ENCODE measurements around the gene CD244. TPM values are rescaled to one million over a fixed set of nuclear protein-coding genes. Genes with fewer than 3 reads are reported as not detected.

CD244 gene
- total RNA-seq, 6 donors from 2014 or later = 0.78 to 4.1 (median 2.0) TPM

- DNase-seq = no peak
- H3K9me3 ChIP-seq = peaks cover 0 to 4% (median 0%) of the 10 kb centered on the region in 4 donors
- TF ChIP-seq CTCF (IDR thresholded peaks at IDR 0.05) = no peak
- no peak for TF ChIP-seq POLR2A (IDR thresholded peaks at IDR 0.05)
- TF ChIP-seq POLR2AphosphoS5 (IDR thresholded peaks at IDR 0.05) = no peak
- no peak for TF ChIP-seq EP300 (IDR thresholded peaks at IDR 0.05)
- H3K27me3 ChIP-seq = no peaks in the 10 kb centered on the region
- WGBS, 2 donors = 57 to 72% methylated on average over 2 of the region's 2 CpGs
- no peaks in the 10 kb centered on the region for H3K36me3 ChIP-seq
- no peak overlapping the region for H3K27ac ChIP-seq
- ATAC-seq (ENCODE audit: low FRiP score in 2 of 2) = no peak
- no peak overlapping the region for H3K4me3 ChIP-seq
- H3K4me1 ChIP-seq = no peaks in the 10 kb centered on the region
These were observed 28.8 kb upstream of the CD244 start for GRCh38 chr1:160891474-160891873.

- Histone ChIP-seq H3K27me3 (no peaks in the 10 kb centered on the region), H3K36me3 (no peaks in the 10 kb centered on the region), H3K27ac (no peak overlapping the region), H3K4me1 (no peaks in the 10 kb centered on the region), H3K4me3 (no peak overlapping the region), H3K9me3 (no peaks in the 10 kb centered on the region)
- TF ChIP-seq POLR2AphosphoS5 (IDR thresholded peaks at IDR 0.05) (no peak), CTCF (IDR thresholded peaks at IDR 0.05) (no peak), EP300 (IDR thresholded peaks at IDR 0.05) (no peak), POLR2A (IDR thresholded peaks at IDR 0.05) (no peak)
- WGBS, 2 donors = 33 to 38% methylated on average over 2 of the region's 2 CpGs
- no peak for ATAC-seq (ENCODE audit: low FRiP score in 2 of 2)
- DNase-seq = no peak
These were observed 26.2 kb upstream of the CD244 start for GRCh38 chr1:160888926-160889325.

GRCh38 chr1:160887071-160887470, 24.4 kb upstream of the CD244 start:
- Histone ChIP-seq H3K9me3 (no peaks in the 10 kb centered on the region), H3K36me3 (no peaks in the 10 kb centered on the region), H3K4me3 (no peak overlapping the region), H3K27me3 (no peaks in the 10 kb centered on the region), H3K27ac (no peak overlapping the region), H3K4me1 (no peaks in the 10 kb centered on the region)
- no peak for DNase-seq
- WGBS, 2 donors = 67 to 79% methylated on average over 2 of the region's 2 CpGs
- TF ChIP-seq POLR2AphosphoS5 (IDR thresholded peaks at IDR 0.05) = no peak
- no peak for TF ChIP-seq CTCF (IDR thresholded peaks at IDR 0.05)
- TF ChIP-seq EP300 (IDR thresholded peaks at IDR 0.05) = no peak
- no peak for TF ChIP-seq POLR2A (IDR thresholded peaks at IDR 0.05)
- no peak for ATAC-seq (ENCODE audit: low FRiP score in 2 of 2)

GRCh38 chr1:160885042-160885441, 22.4 kb upstream of the CD244 start, which contains the start of gene ITLN1:
Gene ITLN1, minus strand, starts transcription at chr1:160885180. Its CDS starts 303 bp downstream, at chr1:160884877.
- DNase-seq = no peak
- TF ChIP-seq POLR2AphosphoS5 (IDR thresholded peaks at IDR 0.05) (no peak), EP300 (IDR thresholded peaks at IDR 0.05) (no peak), CTCF (IDR thresholded peaks at IDR 0.05) (no peak), POLR2A (IDR thresholded peaks at IDR 0.05) (no peak)
- H3K4me3 ChIP-seq = no peak within 1 kb of the TSS
- H3K9me3 ChIP-seq = no peaks in the 10 kb centered on the region
- no peaks in the 10 kb centered on the region for H3K36me3 ChIP-seq
- WGBS, 2 donors = 47 to 50% methylated on average over 5 of the region's 5 CpGs
- no peak for ATAC-seq (ENCODE audit: low FRiP score in 2 of 2)
- H3K27ac ChIP-seq = no peak within 1 kb of the TSS
- no peaks in the 10 kb centered on the region for H3K4me1 ChIP-seq
- H3K27me3 ChIP-seq = no peaks in the 10 kb centered on the region

- TF ChIP-seq CTCF (IDR thresholded peaks at IDR 0.05) (peak in 3 of 6 experiments; percentile 22 to 59 (median 47)), POLR2A (IDR thresholded peaks at IDR 0.05) (no peak)
- Histone ChIP-seq H3K36me3 (no peaks in the 10 kb centered on the region), H3K27ac (no peak overlapping the region), H3K27me3 (no peaks in the 10 kb centered on the region), H3K4me1 (no peaks in the 10 kb centered on the region), H3K9me3 (no peaks in the 10 kb centered on the region), H3K4me3 (no peak overlapping the region)
- ATAC-seq (ENCODE audit: low FRiP score in 2 of 2) (no peak), DNase-seq (peak in 1 of 2 donors; percentile 47)
- WGBS, 2 donors = 60% methylated on average over 6 of the region's 6 CpGs
These were observed 21.9 kb upstream of the CD244 start for GRCh38 chr1:160884579-160884978.

Data from upper lobe of left lung (tissue), 6 donors.